DND-41 (cell line): ENCODE data around the gene PVALEF.

Experiments
- ATAC-seq: fragments of 200-7000 bp; cut with Tn5 transposase; 3 replicates; pipeline ENCODE4 v1.9.1; 2021; ENCODE audit warnings: low read depth; ENCODE audit not compliant: insufficient read depth
- DNase-seq: peaks from one replicate; pipeline ENCODE4 v3.0.0-alpha.2; 2020
- H2AFZ ChIP-seq: 2 replicates; pipeline ENCODE4 v1.6.0; 2012; ENCODE audit warnings: low read depth, low read length
- H3K27ac ChIP-seq: 2 replicates; pipeline ENCODE4 v1.5.1; 2012; ENCODE audit warnings: low read length, inconsistent platforms
- H3K27me3 ChIP-seq: fragments of 200-600 bp; sonication (generic); 2 replicates; pipeline ENCODE4 v1.6.0; 2012; ENCODE audit warnings: low read length, mild to moderate bottlenecking, inconsistent platforms; ENCODE audit not compliant: insufficient read depth, poor library complexity
- H3K36me3 ChIP-seq: 2 replicates; pipeline ENCODE4 v1.5.1; 2012; ENCODE audit warnings: low read length, inconsistent platforms; ENCODE audit not compliant: insufficient read depth
- H3K4me1 ChIP-seq: 2 replicates; pipeline ENCODE4 v1.5.1; 2012; ENCODE audit warnings: mild to moderate bottlenecking, low read length; ENCODE audit not compliant: insufficient read depth
- H3K4me2 ChIP-seq: 2 replicates; pipeline ENCODE4 v1.6.0; 2012; ENCODE audit warnings: mild to moderate bottlenecking, moderate library complexity, low read length, inconsistent platforms; ENCODE audit not compliant: insufficient read depth
- H3K4me3 ChIP-seq, 2 experiments: fragments of 200-600 bp in 1 of 2; shearing (Covaris generic) in 1 of 2; 2 replicates each; pipeline ENCODE4 v1.5.1; 2012 to 2016; ENCODE audit warnings: inconsistent platforms in 2 of 2, low read length in 2 of 2, mild to moderate bottlenecking in 2 of 2, low read depth in 1 of 2, moderate library complexity in 1 of 2
- H3K79me2 ChIP-seq: 2 replicates; pipeline ENCODE4 v1.6.0; 2012; ENCODE audit warnings: low read length, inconsistent platforms; ENCODE audit not compliant: insufficient read depth
- H3K9ac ChIP-seq: 2 replicates; pipeline ENCODE4 v1.6.0; 2012; ENCODE audit warnings: low read depth, mild to moderate bottlenecking, inconsistent platforms, low read length, moderate library complexity
- H3K9me3 ChIP-seq: 2 replicates; pipeline ENCODE4 v1.5.1; 2012; ENCODE audit warnings: low read length, moderate library complexity, mild to moderate bottlenecking, inconsistent platforms; ENCODE audit not compliant: insufficient read depth, severe bottlenecking
- H4K20me1 ChIP-seq: 2 replicates; pipeline ENCODE4 v1.6.0; 2012; ENCODE audit warnings: low read length; ENCODE audit not compliant: insufficient read depth
- CTCF ChIP-seq: IDR thresholded peaks from 2 replicates; pipeline ENCODE4 v1.5.1; 2012; ENCODE audit warnings: borderline replicate concordance, low read length, moderate library complexity, mild to moderate bottlenecking; ENCODE audit not compliant: poor library complexity, severe bottlenecking; ENCODE audit errors: extremely low read depth
- EZH2 ChIP-seq: IDR thresholded peaks from 3 replicates; pipeline ENCODE4 v1.6.1; 2012; ENCODE audit warnings: borderline replicate concordance, low read depth, mild to moderate bottlenecking, moderate library complexity, low read length, inconsistent platforms; ENCODE audit not compliant: severe bottlenecking

Gene PVALEF

DNA sequence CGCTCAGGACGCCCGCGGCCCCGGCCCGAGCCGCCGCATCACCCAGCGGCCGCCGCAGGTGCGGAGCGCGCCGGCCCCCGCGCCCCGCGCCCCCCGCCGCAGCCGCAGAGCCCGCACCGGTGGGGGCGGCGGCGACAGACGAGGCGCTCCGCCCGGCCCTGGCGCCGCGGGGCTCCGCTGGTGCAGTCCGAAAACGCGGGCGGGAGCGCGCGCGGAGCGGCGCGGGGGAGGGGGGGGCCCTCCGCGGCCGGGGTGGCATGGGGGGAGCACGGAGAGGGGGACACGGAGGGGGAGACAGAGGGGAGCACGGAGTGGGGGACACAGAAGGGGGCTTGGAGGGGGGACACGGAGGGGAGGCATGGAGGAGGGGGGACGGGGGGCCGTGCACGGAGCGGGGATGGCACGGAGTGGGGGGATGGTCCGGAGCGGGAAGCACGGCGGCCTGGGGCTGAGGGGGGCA lies 756 bp downstream of the PVALEF start, which contains the start of gene AATK:
AATK (minus strand) TSS at position 189 of the 460 bp plus-strand sequence. CDS start 229 bp downstream, outside the sequence.
- no peaks in the 10 kb centered on the region for H3K4me1 ChIP-seq
- no peak within 1 kb of the TSS for H3K27ac ChIP-seq
- no peak within 1 kb of the TSS for H2AFZ ChIP-seq
- no peaks in the 10 kb centered on the region for H3K36me3 ChIP-seq
- no peak within 1 kb of the TSS for H3K4me3 ChIP-seq
- no peaks in the 10 kb centered on the region; the same call in 1 of the 2 replicates for H4K20me1 ChIP-seq
- H3K27me3 ChIP-seq, result no peaks in the 10 kb centered on the region
- DNase-seq (no peak), ATAC-seq (no peak)
- H3K79me2 ChIP-seq, result no peaks in the 10 kb centered on the region
- H3K4me2 ChIP-seq, result no peak within 1 kb of the TSS
- H3K9me3 ChIP-seq, result no peaks in the 10 kb centered on the region
- H3K9ac ChIP-seq, result no peak within 1 kb of the TSS
- TF ChIP-seq CTCF (no peak), EZH2 (no peak)

- Histone ChIP-seq H3K79me2 (no peaks in the 10 kb centered on the region), H3K9me3 (no peaks in the 10 kb centered on the region), H3K27me3 (no peaks in the 10 kb centered on the region), H3K4me1 (no peaks in the 10 kb centered on the region), H4K20me1 (no peaks in the 10 kb centered on the region), H3K9ac (no peak overlapping the region), H3K27ac (no peak overlapping the region), H2AFZ (no peak overlapping the region), H3K36me3 (no peaks in the 10 kb centered on the region), H3K4me3 (no peak overlapping the region), H3K4me2 (no peak overlapping the region)
- DNase-seq (no peak), ATAC-seq (no peak)
- TF ChIP-seq CTCF (no peak), EZH2 (no peak)
Observed at GRCh38 chr17:81167194-81167524, 1.9 kb downstream of the PVALEF start.

DNA sequence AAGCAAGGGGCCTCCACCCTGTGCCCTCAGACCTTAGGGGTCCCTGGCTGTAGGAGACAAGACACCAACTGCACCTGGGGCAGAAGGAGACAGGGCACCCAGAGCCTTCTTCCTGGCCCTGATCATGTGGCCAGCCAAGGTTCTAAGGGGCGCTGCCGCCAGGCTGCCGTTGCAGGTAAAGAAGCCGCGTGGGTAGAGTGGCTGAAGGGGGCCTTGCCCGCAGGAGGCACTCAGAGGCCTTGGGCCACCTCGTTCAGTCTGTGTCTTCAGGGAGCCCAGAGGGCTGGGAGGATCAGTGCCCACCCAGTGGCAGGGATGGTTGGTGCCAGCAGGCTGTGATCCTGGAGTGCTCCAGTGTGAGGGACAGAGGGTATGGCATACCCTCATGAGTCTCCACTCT lies 2.3 kb downstream of the PVALEF start:
- H3K4me1 ChIP-seq, result no peaks in the 10 kb centered on the region
- no peak for TF ChIP-seq EZH2
- TF ChIP-seq CTCF, result no peak
- H2AFZ ChIP-seq, result no peak overlapping the region
- no peaks in the 10 kb centered on the region for H3K27me3 ChIP-seq
- H3K9ac ChIP-seq, result no peak overlapping the region
- H4K20me1 ChIP-seq, result no peaks in the 10 kb centered on the region
- H3K79me2 ChIP-seq, result no peaks in the 10 kb centered on the region
- H3K36me3 ChIP-seq, result no peaks in the 10 kb centered on the region
- no peak overlapping the region for H3K4me2 ChIP-seq
- no peak overlapping the region for H3K27ac ChIP-seq
- ATAC-seq (no peak), DNase-seq (no peak)
- no peaks in the 10 kb centered on the region for H3K9me3 ChIP-seq
- no peak overlapping the region for H3K4me3 ChIP-seq

GRCh38 chr17:81169870-81170309 lies 4.6 kb downstream of the PVALEF start:
- Histone ChIP-seq H3K4me1 (no peaks in the 10 kb centered on the region), H3K27me3 (no peaks in the 10 kb centered on the region), H3K4me3 (no peak overlapping the region), H3K27ac (no peak overlapping the region), H3K4me2 (no peak overlapping the region), H3K9ac (no peak overlapping the region), H3K79me2 (no peaks in the 10 kb centered on the region), H4K20me1 (no peaks in the 10 kb centered on the region), H3K9me3 (no peaks in the 10 kb centered on the region), H2AFZ (no peak overlapping the region), H3K36me3 (no peaks in the 10 kb centered on the region)
- ATAC-seq, result no peak
- no peak for TF ChIP-seq EZH2
- DNase-seq, result no peak
